ENCODE data around the gene TTI1. TPM values are rescaled to one million over a fixed set of nuclear protein-coding genes. Genes with fewer than 3 reads are reported as not detected.

The TTI1 gene
- polyA plus RNA-seq, 1 experiment, result 15.1 TPM

GRCh38 chr20:37933786-37934633, 99.2 kb downstream of the TTI1 start:
- Histone ChIP-seq H3K27me3 (ENCODE audit: control insufficient read depth, insufficient read depth, low read length) (peaks cover 41% of the 10 kb centered on the region), H3K9me3 (ENCODE audit: control insufficient read depth, insufficient read depth, low read length) (no peaks in the 10 kb centered on the region; the same call in 1 of the 2 replicates), H3K27ac (ENCODE audit: low read depth, low read length) (no peak overlapping the region), H3K4me3 (ENCODE audit: low read depth, low read length) (no peak overlapping the region)
- DNase-seq (ENCODE audit: low read depth, low spot score), result no peak
- CTCF ChIA-PET, result no interaction called here
- POLR2A ChIA-PET, result no interaction called here
- TF ChIP-seq CTCF (IDR thresholded peaks at IDR 0.05; ENCODE audit: low read depth, low read length), result no peak

Other genes with a start within 250 kb of the TTI1 start
- gene VSTM2L, start 130.3 kb downstream of the TTI1 start, polyA plus RNA-seq (2011; rRNA removed), result 0.25 and 0.50 TPM in 2 replicates
- gene RPRD1B, start 290 bp upstream of the TTI1 start, polyA plus RNA-seq (2011; rRNA removed), result 21.5 and 23.7 TPM in 2 replicates
- gene TGM2, start 131.8 kb upstream of the TTI1 start, polyA plus RNA-seq (2011; rRNA removed), result 326 and 398 TPM in 2 replicates
- gene KIAA1755, start 227.3 kb upstream of the TTI1 start, polyA plus RNA-seq (2011; rRNA removed), result 2.9 and 3.5 TPM in 2 replicates

Measured in AG04450 (cell line).